ENCODE data around the gene ERP44.
"Not testable (repeated sequence)": the region's sequence is repeated elsewhere in the genome, so short reads cannot be mapped to it uniquely, and the experiment has no call there.

ERP44 gene

DNA sequence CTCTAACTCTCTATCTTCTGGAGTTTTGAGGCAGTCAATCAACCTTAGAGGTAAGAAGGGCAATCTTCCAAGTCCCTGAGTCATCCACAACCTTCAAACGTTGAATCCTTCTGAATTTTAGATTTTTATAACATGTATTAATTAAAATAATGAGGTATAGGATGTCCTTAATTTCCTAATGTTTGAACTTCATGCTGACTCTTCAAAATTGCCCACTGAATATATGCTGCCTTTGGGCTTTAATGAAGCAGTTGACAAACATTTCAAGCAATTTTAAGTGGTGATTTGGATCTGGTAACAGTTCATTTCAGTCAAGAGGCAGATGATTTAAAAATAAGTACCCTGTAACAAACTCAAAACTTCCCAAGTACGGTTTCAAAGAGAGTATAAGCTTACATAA is 26.0 kb downstream of the ERP44 start:
- no peak overlapping the region for H2AFZ ChIP-seq (ENCODE audit: low read depth)
- no peak overlapping the region for H3K4me2 ChIP-seq
- TF ChIP-seq, protein P1, sequence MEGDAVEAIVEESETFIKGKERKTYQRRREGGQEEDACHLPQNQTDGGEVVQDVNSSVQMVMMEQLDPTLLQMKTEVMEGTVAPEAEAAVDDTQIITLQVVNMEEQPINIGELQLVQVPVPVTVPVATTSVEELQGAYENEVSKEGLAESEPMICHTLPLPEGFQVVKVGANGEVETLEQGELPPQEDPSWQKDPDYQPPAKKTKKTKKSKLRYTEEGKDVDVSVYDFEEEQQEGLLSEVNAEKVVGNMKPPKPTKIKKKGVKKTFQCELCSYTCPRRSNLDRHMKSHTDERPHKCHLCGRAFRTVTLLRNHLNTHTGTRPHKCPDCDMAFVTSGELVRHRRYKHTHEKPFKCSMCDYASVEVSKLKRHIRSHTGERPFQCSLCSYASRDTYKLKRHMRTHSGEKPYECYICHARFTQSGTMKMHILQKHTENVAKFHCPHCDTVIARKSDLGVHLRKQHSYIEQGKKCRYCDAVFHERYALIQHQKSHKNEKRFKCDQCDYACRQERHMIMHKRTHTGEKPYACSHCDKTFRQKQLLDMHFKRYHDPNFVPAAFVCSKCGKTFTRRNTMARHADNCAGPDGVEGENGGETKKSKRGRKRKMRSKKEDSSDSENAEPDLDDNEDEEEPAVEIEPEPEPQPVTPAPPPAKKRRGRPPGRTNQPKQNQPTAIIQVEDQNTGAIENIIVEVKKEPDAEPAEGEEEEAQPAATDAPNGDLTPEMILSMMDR (conservative IDR thresholded peaks at IDR 0.05; ENCODE audit: low read depth, low read length) = no peak
- no peak overlapping the region for H3K4me3 ChIP-seq (IDR thresholded peaks at IDR 0.05; ENCODE audit: insufficient read depth, low read depth, low read length)
- H3K27ac ChIP-seq = no peak overlapping the region
- peaks cover 5% of the 10 kb centered on the region; the same call in 1 of the 2 replicates for H4K20me1 ChIP-seq (ENCODE audit: insufficient read depth)
- H3K27me3 ChIP-seq (ENCODE audit: insufficient read depth, low read depth) = no peaks in the 10 kb centered on the region
- no peak overlapping the region for H3K9ac ChIP-seq
- peaks cover 10% of the 10 kb centered on the region for H3K4me1 ChIP-seq (ENCODE audit: low read depth, poor library complexity, severe bottlenecking)
- H3K36me3 ChIP-seq (ENCODE audit: insufficient read depth) = no peaks in the 10 kb centered on the region
- peaks cover 48% of the 10 kb centered on the region for H3K79me2 ChIP-seq (ENCODE audit: insufficient read depth, low read depth)

- Histone ChIP-seq H3K79me2 (ENCODE audit: insufficient read depth, low read depth) (peaks cover 35% of the 10 kb centered on the region; the same call in 1 of the 2 replicates), H3K36me3 (ENCODE audit: insufficient read depth) (no peaks in the 10 kb centered on the region), H3K4me2 (no peak overlapping the region), H3K4me1 (ENCODE audit: low read depth, poor library complexity, severe bottlenecking) (peaks cover 15% of the 10 kb centered on the region), H3K9ac (no peak overlapping the region), H3K27ac (no peak overlapping the region), H4K20me1 (ENCODE audit: insufficient read depth) (peaks cover 5% of the 10 kb centered on the region; the same call in 1 of the 2 replicates), H3K4me3 (IDR thresholded peaks at IDR 0.05; ENCODE audit: insufficient read depth, low read depth, low read length) (no peak overlapping the region), H2AFZ (ENCODE audit: low read depth) (no peak overlapping the region), H3K27me3 (ENCODE audit: insufficient read depth, low read depth) (no peaks in the 10 kb centered on the region)
- TF ChIP-seq, protein P1 (conservative IDR thresholded peaks at IDR 0.05; ENCODE audit: low read depth, low read length) = no peak
These were observed 27.5 kb downstream of the ERP44 start for GRCh38 chr9:100071271-100071670.

- Histone ChIP-seq H3K4me2 (no peak overlapping the region), H3K4me3 (IDR thresholded peaks at IDR 0.05; ENCODE audit: insufficient read depth, low read depth, low read length) (no peak overlapping the region), H3K79me2 (ENCODE audit: insufficient read depth, low read depth) (peaks cover 37% of the 10 kb centered on the region; the same call in 1 of the 2 replicates), H3K36me3 (ENCODE audit: insufficient read depth) (no peaks in the 10 kb centered on the region), H3K27ac (no peak overlapping the region), H4K20me1 (ENCODE audit: insufficient read depth) (peaks cover 5% of the 10 kb centered on the region; the same call in 1 of the 2 replicates), H3K9ac (no peak overlapping the region), H2AFZ (ENCODE audit: low read depth) (no peak overlapping the region), H3K4me1 (ENCODE audit: low read depth, poor library complexity, severe bottlenecking) (peaks cover 15% of the 10 kb centered on the region), H3K27me3 (ENCODE audit: insufficient read depth, low read depth) (no peaks in the 10 kb centered on the region)
- TF ChIP-seq, protein P1 (conservative IDR thresholded peaks at IDR 0.05; ENCODE audit: low read depth, low read length) = no peak
These were observed 28.4 kb downstream of the ERP44 start for GRCh38 chr9:100070104-100071041.

DNA sequence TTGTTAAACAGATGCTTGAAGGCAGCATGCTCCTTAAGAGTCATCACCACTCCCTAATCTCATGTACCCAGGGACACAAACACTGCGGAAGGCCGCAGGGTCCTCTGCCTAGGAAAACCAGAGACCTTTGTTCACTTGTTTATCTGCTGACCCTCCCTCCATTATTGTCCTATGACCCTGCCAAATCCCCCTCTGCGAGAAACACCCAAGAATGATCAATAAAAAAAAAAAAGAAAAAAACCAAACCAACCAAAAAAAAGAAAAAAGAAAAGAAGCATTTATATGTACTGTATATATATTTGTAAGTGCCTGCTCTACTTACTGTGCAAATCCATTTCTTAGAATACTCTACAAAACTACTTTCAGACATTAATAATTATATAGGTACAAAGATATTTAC is 29.7 kb downstream of the ERP44 start:
- H3K36me3 ChIP-seq (ENCODE audit: insufficient read depth); H3K27ac ChIP-seq; H3K27me3 ChIP-seq (ENCODE audit: insufficient read depth, low read depth); H3K4me3 ChIP-seq (IDR thresholded peaks at IDR 0.05; ENCODE audit: insufficient read depth, low read depth, low read length); H3K9ac ChIP-seq; H3K4me2 ChIP-seq; H2AFZ ChIP-seq (ENCODE audit: low read depth); H4K20me1 ChIP-seq (ENCODE audit: insufficient read depth): not testable (repeated sequence)
- Histone ChIP-seq H3K79me2 (ENCODE audit: insufficient read depth, low read depth) (peaks cover 40% of the 10 kb centered on the region; the same call in 1 of the 2 replicates), H3K4me1 (ENCODE audit: low read depth, poor library complexity, severe bottlenecking) (peaks cover 15% of the 10 kb centered on the region)

DNA sequence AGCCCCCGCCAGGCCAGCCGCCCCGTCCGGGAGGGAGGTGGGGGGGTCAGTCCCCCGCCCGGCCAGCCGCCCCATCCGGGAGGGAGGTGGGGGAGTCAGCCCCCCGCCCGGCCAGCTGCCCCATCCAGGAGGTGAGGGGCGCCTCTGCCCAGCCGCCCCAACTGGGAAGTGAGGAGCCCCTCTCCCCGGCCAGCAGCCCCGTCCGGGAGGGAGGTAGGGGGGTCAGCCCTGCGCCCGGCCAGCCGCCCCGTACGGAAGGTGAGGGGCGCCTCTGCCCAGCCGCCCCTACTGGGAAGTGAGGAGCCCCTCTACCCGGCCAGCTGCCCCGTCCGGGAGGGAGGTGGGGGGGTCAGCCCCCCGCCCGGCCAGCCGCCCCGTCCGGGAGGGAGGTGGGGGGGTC is 30.8 kb downstream of the ERP44 start:
- H3K4me3 ChIP-seq (IDR thresholded peaks at IDR 0.05; ENCODE audit: insufficient read depth, low read depth, low read length); H3K9ac ChIP-seq; H2AFZ ChIP-seq (ENCODE audit: low read depth); H3K36me3 ChIP-seq (ENCODE audit: insufficient read depth); H3K27me3 ChIP-seq (ENCODE audit: insufficient read depth, low read depth); H3K4me2 ChIP-seq; H4K20me1 ChIP-seq (ENCODE audit: insufficient read depth); H3K27ac ChIP-seq: not testable (repeated sequence)
- Histone ChIP-seq H3K4me1 (ENCODE audit: low read depth, poor library complexity, severe bottlenecking) (peaks cover 12% of the 10 kb centered on the region), H3K79me2 (ENCODE audit: insufficient read depth, low read depth) (peaks cover 36% of the 10 kb centered on the region; the same call in 1 of the 2 replicates)
